ENCODE results near the gene DNAH3. TPM values are rescaled to one million over a fixed set of nuclear protein-coding genes. Genes with fewer than 3 reads are reported as not detected.

DNAH3 gene
- total and polyA plus RNA-seq, 2 of the 13 experiments (the other 11 are each of a cell fraction or from before 2014, with no cell fraction given) = 0.07 to 0.08 TPM

DNA sequence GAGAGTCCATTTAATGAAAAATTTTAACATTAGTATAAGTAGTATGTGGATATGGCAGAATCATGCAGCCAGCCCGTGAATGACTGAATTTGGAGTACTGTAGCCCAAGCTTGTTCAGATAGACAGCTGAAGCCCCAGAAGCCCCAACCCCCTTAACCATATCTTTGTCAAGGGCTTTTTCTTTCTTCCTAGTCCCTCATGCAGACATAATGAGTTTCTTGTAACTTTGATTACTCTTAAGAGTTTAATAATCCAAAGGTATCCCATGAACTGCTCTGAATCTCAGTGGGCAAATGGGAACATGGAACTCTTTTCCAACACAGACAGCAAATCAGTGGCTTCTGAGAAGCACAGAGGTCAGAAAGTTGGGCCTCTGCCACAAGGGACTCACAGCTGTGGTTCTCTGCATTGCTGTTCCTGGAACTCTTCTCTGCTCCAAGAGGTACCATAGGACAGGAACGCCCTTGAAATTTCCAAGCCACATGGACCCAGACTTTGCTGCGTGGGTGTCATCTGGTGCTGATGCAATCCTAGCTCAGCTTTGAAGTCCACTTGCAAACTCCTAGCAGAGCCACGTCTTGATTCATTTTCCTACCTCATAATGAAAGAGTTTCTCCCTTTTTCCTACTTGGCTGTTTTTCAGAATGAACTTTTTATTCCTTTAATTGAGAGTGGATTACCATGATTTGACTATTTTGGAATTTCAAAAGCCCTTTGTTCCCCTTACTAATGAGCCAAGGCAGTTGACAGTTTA lies 232.0 kb downstream of the DNAH3 start (continued):
- TF ChIP-seq, protein P1, sequence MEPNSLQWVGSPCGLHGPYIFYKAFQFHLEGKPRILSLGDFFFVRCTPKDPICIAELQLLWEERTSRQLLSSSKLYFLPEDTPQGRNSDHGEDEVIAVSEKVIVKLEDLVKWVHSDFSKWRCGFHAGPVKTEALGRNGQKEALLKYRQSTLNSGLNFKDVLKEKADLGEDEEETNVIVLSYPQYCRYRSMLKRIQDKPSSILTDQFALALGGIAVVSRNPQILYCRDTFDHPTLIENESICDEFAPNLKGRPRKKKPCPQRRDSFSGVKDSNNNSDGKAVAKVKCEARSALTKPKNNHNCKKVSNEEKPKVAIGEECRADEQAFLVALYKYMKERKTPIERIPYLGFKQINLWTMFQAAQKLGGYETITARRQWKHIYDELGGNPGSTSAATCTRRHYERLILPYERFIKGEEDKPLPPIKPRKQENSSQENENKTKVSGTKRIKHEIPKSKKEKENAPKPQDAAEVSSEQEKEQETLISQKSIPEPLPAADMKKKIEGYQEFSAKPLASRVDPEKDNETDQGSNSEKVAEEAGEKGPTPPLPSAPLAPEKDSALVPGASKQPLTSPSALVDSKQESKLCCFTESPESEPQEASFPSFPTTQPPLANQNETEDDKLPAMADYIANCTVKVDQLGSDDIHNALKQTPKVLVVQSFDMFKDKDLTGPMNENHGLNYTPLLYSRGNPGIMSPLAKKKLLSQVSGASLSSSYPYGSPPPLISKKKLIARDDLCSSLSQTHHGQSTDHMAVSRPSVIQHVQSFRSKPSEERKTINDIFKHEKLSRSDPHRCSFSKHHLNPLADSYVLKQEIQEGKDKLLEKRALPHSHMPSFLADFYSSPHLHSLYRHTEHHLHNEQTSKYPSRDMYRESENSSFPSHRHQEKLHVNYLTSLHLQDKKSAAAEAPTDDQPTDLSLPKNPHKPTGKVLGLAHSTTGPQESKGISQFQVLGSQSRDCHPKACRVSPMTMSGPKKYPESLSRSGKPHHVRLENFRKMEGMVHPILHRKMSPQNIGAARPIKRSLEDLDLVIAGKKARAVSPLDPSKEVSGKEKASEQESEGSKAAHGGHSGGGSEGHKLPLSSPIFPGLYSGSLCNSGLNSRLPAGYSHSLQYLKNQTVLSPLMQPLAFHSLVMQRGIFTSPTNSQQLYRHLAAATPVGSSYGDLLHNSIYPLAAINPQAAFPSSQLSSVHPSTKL (CRISPR knock-in tag; IDR thresholded peaks at IDR 0.05) = peak; percentile 58
- TF ChIP-seq ZNF251 (CRISPR knock-in tag; IDR thresholded peaks at IDR 0.05) (no peak), SMC3 (IDR thresholded peaks at IDR 0.05; ENCODE audit: low read length) (0 out of 2 replicates have a peak, but pooled peaks have one; percentile 6), ZFP62 (CRISPR knock-in tag; IDR thresholded peaks at IDR 0.05) (no peak)

- in situ Hi-C loops (cut with HindIII; ENCODE audit: extremely low pct_ligation_motif_present, low pct_unique_long_range_greater_than_20kb) (no loop called here), intact Hi-C loops (cut with micrococcal nuclease; ENCODE audit: unreplicated experiment) (no loop called here)
- Histone ChIP-seq H3K27ac (ENCODE audit: extremely low read length, insufficient read depth, low read length) (no peak overlapping the region), H3K4me2 (ENCODE audit: low read depth, low read length) (no peak overlapping the region), H3K79me2 (ENCODE audit: insufficient read depth, low read length) (no peaks in the 10 kb centered on the region), H3K9ac (ENCODE audit: insufficient read depth, low read depth, low read length) (no peak overlapping the region), H3K27me3 (ENCODE audit: control insufficient read depth in 1 of 2, insufficient read depth in 2 of 2, low read length in 2 of 2) (no peaks in the 10 kb centered on the region), H3K9me3 (ENCODE audit: low read length) (no peaks in the 10 kb centered on the region), H3K4me3 (replicated peaks in 1 of 3; ENCODE audit: insufficient read depth in 1 of 3, low read depth in 2 of 3, low read length in 3 of 3) (no peak overlapping the region), H2AFZ (ENCODE audit: low read length) (no peak overlapping the region), H4K20me1 (ENCODE audit: insufficient read depth, low read length) (no peaks in the 10 kb centered on the region), H3K4me1 (ENCODE audit: insufficient read depth, low read length) (peaks cover 18% of the 10 kb centered on the region), H3K36me3 (replicated peaks in 1 of 2; ENCODE audit: control insufficient read depth in 1 of 2, insufficient read depth in 2 of 2, low read length in 2 of 2) (peaks cover 15 to 36% of the 10 kb centered on the region in 2 experiments)
- FAIRE-seq (no peak), ATAC-seq (no peak), DNase-seq (ENCODE audit: low spot score) (no peak)
- ChIA-PET CTCF (ENCODE audit: low intra/inter-chr PET ratio, low total read pairs) (no interaction called here), POLR2A (interaction anchor here (0.6 kb wide), 1 partner anchor 17 kb away, joined by 3 read pairs; the partner anchor contains the start of genes DCUN1D3 and LYRM1)
- no TSS peak for BruUV-seq (replicated peaks)
- WGBS (ENCODE audit: low lambda C conversion rate) = 96% methylated on average over 4 of the region's 4 CpGs
- TF ChIP-seq KAT2B (IDR thresholded peaks at IDR 0.05; ENCODE audit: borderline replicate concordance, low read depth, low read length) (no peak), ETV6 (CRISPR knock-in tag; conservative IDR thresholded peaks at IDR 0.05) (no peak), ZNF292 (CRISPR knock-in tag; IDR thresholded peaks at IDR 0.05; ENCODE audit: borderline replicate concordance, low read depth) (no peak), ZNF691 (CRISPR knock-in tag; IDR thresholded peaks at IDR 0.05; ENCODE audit: borderline replicate concordance, low read depth) (no peak), IKZF1 (IDR thresholded peaks at IDR 0.05) (no peak), GTF3A (CRISPR knock-in tag; conservative IDR thresholded peaks at IDR 0.05) (no peak), GATA4 (IDR thresholded peaks at IDR 0.05; ENCODE audit: borderline replicate concordance, low read depth) (no peak)
- TF ChIP-seq, protein P2, sequence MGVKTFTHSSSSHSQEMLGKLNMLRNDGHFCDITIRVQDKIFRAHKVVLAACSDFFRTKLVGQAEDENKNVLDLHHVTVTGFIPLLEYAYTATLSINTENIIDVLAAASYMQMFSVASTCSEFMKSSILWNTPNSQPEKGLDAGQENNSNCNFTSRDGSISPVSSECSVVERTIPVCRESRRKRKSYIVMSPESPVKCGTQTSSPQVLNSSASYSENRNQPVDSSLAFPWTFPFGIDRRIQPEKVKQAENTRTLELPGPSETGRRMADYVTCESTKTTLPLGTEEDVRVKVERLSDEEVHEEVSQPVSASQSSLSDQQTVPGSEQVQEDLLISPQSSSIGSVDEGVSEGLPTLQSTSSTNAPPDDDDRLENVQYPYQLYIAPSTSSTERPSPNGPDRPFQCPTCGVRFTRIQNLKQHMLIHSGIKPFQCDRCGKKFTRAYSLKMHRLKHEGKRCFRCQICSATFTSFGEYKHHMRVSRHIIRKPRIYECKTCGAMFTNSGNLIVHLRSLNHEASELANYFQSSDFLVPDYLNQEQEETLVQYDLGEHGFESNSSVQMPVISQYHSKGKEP (CRISPR knock-in tag; IDR thresholded peaks at IDR 0.05) = no peak
- TF ChIP-seq, protein P3, sequence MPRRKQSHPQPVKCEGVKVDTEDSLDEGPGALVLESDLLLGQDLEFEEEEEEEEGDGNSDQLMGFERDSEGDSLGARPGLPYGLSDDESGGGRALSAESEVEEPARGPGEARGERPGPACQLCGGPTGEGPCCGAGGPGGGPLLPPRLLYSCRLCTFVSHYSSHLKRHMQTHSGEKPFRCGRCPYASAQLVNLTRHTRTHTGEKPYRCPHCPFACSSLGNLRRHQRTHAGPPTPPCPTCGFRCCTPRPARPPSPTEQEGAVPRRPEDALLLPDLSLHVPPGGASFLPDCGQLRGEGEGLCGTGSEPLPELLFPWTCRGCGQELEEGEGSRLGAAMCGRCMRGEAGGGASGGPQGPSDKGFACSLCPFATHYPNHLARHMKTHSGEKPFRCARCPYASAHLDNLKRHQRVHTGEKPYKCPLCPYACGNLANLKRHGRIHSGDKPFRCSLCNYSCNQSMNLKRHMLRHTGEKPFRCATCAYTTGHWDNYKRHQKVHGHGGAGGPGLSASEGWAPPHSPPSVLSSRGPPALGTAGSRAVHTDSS (CRISPR knock-in tag; conservative IDR thresholded peaks at IDR 0.05) = no peak
Measured at GRCh38 chr16:20916942-20917341, 233.7 kb downstream of the DNAH3 start.

All from HepG2 (cell line).